HG03066 (cell line): ENCODE results near the gene RBMS3.

ENCODE experiments used
- ATAC-seq: cut with Tn5 transposase; IDR thresholded peaks from one replicate; pipeline ENCODE4 v1.9.1; 2021; ENCODE audit warnings: low read depth; ENCODE audit not compliant: unreplicated experiment

RBMS3 gene

DNA sequence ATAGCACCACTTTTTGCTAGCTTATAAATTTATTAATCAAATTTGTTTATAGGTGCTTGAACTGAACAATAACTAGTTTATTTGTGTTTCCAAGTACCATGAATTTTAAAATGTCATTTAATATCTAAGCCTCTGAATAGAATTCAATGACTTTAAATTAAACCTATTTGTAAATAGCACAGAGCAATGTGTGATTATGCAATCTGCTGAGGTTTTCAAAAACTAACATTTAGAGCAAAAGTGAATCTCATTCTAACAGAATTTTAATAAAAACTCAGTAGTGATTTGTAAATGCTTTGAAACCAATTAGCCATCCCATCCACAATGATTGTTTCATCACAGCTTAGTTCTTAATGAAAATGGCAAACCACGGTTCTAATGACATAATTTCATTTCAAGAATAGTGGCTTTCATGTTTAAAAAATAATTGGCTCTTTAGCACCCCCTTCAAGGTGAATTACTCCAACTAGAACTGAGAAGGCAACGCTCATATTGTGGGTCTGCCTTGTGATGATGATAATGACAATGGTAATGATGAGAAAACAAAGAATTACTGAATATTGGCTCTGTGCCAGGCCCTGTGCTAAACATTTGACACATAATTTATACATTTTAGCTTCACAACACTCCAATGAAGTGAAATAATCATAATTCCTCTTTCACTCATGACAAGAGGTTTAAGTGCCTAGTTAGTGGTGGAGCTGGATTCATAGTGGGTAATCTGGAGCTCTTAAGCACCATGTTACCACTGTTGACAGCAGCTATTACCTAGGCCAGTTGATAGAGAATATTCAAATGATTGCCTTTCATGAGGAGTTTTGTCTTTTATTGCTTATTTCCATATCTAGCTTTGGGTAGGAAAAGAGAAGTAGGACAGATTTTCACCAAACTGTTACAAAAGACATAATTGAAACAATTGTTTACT lies 145.7 kb downstream of the RBMS3 start:
- no peak for ATAC-seq

- no peak for ATAC-seq
Measured at GRCh38 chr3:29427266-29428103, 146.6 kb downstream of the RBMS3 start.

- no peak for ATAC-seq
Measured at GRCh38 chr3:29429055-29429679, 148.3 kb downstream of the RBMS3 start.

GRCh38 chr3:29430558-29430971 lies 149.7 kb downstream of the RBMS3 start:
- ATAC-seq: no peak

DNA sequence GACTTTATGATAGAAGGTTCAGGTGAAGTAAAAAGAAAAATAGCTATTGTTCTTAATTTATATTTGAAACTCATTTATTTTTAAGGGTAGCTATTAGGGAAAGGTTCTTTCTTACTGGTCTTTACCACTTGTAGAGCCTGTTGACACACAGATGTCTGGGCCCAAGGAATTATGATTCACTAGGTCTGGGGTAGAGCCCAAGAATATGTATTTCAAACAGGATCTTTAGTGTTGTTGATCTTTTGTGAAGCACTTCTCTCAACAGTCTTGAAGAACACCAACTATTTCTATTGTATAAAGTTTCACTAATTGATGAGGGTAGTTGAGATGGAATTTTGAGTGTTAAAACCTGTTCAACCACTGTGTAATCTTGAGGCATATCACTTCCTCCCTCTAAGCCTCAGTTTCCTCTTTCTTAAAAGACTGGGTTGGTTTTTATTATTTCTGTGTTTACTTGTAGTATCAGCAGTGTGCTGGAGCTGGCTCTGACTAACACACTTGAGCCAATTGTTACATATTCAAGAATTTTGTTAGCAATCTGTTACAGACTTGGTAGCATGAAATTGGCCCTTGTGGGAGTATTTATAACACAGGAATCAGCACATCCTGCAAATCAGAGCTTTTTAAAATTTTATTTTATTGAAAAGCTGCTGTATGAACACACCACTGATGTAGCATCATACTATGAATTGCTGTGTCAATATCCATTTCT lies 155.9 kb downstream of the RBMS3 start:
- ATAC-seq: no peak

- ATAC-seq: no peak
Measured at GRCh38 chr3:29438580-29438979, 157.7 kb downstream of the RBMS3 start.

DNA sequence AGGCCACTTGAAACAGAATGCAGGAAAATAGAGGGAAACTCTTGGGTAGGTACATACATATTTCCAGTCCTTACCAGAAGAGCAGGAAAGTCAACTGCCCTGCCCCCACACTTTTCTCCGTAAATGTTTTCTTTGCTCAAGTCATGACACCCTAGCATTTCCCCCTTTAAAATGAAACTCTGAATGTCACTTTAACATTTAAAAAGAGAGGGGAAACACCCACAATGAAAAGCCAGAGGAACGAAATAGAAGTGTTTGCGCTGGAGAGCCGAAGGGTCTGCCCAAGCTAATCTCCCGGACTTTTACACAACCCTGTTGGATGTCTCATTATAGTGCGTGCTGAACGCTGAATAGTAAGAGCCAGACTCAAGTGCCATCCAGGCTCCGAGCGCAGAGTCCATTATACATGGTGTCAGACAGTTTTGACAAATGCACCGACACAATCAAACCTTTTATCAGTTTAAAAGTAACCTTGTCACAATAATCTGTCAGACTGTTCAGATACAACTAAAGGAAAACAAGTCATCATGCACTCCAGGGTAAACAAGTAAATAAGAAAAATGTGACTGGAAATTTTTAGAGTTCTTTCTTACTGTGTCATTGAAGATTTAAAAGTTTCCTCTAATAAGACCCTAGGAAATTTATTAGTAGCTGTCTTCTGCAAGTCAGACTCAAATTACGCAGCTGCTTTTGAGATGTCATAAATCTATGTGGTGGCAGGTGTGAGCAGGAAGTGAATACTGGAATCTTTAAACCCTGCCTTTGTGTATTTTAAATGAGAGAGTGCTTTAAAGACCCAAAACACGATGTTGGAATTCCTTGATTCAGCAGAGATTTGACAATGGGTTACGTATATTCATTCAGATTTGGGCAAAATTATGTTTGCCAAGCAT lies 159.8 kb downstream of the RBMS3 start:
- no peak for ATAC-seq

DNA sequence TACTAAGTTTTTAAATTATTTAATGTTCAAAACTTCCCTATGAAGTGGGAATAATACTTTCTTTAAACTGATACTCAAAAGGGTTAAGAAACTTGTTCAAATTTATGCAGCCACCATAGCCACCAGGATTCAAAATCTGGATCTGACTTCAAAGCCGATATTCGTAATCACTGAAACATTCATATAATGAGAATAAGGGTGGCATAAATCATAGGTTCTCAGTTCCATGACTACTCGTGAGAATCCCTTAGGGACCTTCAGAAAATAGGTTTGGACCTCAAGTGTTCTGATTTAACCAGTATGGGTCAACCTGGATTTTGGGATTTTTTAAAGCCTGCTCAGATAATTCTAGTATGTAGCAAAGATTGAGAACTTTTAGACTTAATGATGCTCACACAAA lies 160.6 kb downstream of the RBMS3 start:
- no peak for ATAC-seq

DNA sequence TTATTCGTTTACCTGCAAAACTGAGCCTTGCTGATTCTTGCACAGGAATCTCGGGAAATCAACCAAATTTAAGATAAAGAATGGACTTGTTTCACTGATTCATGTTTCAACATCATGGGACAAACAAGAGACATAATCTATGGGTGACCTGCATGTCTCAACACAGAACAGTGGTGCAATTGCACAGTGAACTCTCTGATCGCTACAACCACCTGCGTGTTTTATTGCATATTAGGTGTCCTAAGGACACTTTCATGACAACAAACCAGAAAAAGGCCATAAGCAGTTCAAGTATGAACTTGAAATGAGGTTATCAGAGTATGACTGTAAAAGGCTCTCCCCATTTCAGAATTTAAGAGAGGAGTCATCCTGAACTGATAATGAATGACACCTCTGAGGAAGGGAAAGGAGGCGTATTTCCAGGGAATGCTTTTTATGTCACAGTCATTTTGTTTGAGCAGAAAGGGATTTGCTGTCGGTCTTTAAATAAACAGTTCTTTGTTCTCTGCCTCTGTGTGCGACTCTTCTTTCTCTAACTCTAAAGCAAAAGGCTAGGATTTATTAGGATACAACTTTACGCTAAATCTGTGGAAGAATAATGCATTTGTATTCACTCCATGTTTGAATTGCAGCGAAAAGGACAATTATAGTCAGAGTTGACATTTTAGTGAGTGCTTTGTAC lies 167.2 kb downstream of the RBMS3 start:
- no peak for ATAC-seq

DNA sequence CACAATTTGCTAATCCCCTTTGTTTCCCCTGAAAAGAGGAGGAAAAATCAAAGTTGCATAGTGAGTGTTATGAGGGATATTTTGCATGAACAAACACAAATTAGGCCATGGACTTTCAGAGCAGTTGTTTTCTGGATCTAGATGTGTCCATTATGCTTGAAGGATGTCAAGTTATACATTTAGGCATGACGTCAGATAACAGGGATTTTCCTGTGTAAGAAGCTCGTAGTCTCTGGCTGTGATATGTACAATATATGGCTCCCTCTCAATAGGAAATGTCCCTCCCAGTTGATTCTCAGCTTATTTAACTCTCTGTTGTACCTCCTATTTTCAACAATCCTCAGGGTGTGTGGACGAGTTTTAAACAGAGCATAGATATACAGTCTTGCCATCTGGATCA lies 171.0 kb downstream of the RBMS3 start:
- ATAC-seq: no peak

DNA sequence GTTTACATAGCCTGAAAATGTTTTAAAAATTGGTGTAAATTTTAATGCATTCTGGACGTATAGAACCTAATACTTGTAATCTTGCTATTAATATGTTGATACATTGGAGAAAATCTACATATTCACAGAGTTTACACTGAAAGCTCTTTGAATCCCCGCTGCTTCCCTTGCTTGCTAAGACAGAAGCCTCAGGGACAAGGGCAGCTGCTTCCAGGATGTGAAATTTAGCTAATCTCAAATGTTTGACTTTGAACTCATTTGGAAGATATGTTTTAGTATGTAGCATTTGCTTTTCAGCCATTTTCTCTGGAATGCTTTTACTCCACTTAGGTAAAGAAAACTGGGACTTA lies 172.0 kb downstream of the RBMS3 start:
- ATAC-seq: no peak

GRCh38 chr3:29453284-29454001 lies 172.6 kb downstream of the RBMS3 start:
- ATAC-seq: no peak

DNA sequence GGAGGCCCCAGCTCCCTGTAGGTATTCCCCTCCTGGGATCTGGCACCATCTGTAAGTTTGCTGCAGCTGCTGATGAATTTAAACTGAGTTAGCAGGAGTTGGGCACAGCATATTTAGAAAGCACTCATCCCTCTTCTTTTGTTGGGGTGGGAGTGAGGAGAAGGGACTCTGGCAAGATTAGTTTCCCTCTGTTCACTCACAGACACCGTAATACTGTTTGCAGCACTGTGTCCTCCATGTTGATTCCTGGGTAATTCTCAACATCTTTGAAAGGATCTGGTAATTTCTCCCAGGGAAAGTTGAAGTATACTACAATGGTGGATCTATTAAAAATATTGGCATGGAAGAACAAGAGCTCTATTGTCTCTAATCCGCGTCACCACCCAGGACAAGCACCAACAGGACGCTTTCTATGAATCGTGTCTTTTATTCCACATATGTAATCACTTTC lies 173.3 kb downstream of the RBMS3 start:
- ATAC-seq: no peak

GRCh38 chr3:29456901-29457300 lies 176.0 kb downstream of the RBMS3 start:
- ATAC-seq: no peak

DNA sequence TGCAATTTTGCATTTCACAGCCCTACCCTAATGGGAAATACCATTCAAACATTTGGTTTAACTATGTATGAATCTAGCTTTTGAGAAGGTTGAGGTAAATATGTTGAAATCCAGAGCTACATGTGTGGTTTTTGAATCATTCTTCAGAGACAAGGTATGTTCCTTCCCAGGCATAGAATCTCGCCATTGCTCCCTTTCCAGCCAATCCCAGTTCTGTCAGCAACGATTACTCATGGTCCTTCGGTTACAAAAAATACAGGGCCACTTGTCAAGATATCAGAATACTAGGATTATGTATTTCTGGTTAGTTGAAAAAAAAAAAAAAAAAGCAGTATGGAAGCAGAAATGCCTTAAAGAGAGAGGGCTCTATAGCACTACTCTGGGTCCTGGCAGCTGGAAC lies 182.4 kb downstream of the RBMS3 start:
- ATAC-seq: no peak

DNA sequence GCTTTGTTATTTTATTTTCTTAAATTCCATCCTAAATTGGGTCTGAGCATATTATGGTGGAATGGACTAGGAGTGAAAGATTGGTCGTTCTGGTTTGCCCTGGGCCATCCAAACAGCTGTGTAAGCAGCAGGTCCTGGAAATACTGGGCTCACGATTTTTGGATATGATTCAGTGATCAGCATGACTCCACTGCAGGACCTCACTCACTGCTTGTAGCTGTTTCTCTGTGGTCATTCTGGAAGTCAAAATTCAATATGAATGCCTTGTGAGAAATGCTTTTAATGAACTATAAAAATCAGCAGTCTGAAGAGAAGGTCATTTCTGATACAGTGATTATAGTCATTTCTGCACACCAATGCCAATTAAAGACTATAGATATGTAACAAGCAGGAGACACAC lies 185.0 kb downstream of the RBMS3 start:
- no peak for ATAC-seq

DNA sequence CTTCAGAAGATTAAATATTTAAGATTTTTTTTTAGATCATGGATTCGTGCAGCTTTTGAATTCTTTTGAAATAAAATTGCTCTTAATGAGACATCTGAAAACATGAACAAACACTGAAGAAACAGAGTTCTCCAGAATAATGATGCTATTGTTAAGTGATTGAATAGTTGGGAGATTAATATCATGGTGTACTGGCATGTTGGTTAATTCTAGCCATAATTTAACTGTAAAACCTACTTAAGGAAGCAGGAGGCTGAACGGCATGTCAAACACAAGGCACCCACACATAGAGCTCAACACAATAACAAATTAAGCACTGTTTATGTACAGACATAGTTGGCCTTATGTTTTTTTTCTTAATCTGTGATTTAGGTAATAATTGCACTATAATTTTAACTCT lies 185.6 kb downstream of the RBMS3 start:
- ATAC-seq: no peak

DNA sequence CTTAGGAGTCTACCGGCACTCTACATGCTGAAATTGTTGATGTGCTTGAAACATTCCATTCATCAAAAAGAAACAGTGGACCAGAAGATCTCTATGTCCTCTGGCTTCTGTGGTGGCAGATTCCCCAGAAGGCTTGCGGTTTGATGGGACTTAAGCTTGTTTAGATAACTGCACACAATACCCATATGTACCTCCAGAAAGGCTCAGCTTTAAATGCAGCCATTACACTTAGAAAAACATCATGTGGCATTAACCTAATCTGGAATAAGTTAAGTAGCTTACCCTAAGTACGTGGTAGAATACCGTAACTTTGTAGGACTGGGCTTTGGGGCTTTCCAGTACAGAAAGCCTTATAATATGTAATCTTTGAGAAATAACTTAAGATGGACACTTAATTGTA lies 187.3 kb downstream of the RBMS3 start:
- no peak for ATAC-seq
